ENCODE results near the gene ADAMTSL3.
"Not testable (repeated sequence)": the region's sequence is repeated elsewhere in the genome, so short reads cannot be mapped to it uniquely, and the experiment has no call there.

ADAMTSL3 gene

DNA sequence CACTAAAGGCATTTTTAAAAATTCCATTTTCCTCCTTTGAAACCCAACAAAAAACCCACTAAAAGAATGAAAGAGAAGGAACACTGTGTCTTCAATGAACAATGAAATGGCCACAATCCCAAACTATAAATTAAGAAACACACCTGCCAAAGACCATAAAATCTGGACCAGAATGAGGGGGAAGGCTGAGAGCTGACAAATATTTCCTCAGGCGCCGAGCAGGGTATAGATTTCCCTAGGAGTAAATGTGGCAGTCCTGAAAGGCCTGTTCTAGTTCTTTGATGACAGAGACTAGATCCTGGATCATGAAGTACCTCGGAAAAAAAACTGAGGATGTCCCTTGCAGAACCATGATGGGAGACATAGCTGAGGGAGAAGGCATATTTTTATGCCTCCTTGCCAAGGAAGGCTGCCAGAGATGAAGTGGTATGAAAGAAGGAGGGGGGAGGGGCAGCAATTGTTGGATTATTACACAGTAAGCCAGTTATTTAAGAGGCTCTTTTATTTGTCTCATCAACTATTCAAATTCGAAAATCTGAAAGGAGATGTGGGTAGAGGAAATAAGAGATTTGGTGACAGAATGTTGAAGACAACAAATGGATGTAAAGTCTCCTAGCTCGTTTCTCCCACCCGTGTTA lies 306.4 kb downstream of the ADAMTSL3 start:
- DNase-seq (ENCODE audit: low read depth in 3 of 3, low spot score in 1 of 3), result no peak

DNA sequence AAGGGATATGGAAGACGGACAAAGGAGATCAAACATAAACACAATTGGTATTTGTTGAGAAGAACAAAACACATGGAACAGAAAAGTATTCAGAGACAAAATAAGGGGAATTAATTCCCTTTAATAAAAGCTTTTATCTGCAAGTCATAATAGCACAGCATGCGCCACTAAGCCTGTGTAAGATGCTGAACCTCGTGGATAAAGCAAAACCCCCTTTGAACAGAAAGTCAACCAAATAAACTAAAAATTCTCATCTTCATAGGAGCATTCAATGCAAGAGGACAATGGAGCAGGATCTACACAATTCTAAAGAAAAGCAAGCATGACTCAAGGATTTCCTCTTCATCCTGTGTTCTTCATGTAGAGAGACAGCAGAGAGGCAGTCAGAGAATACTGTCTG lies 307.4 kb downstream of the ADAMTSL3 start:
- DNase-seq (ENCODE audit: low read depth in 3 of 3, low spot score in 1 of 3), result no peak

DNA sequence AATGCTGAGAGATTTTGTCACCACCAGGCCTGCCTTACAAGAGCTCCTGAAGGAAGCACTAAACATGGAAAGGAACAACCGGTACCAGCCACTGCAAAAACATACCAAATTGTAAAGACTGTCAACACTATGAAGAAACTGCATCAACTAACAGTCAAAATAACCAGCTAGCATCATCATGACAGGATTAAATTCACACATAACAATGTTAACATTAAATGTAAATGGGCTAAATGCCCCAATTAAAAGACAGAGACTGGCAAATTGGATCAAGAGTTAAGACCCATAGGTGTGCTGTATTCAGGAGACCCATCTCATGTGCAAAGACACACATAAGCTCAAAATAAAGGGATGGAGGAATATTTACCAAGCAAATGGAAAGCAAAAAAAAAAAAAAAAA lies 311.0 kb downstream of the ADAMTSL3 start:
- not testable (repeated sequence) for DNase-seq (ENCODE audit: low read depth in 3 of 3, low spot score in 1 of 3)

DNA sequence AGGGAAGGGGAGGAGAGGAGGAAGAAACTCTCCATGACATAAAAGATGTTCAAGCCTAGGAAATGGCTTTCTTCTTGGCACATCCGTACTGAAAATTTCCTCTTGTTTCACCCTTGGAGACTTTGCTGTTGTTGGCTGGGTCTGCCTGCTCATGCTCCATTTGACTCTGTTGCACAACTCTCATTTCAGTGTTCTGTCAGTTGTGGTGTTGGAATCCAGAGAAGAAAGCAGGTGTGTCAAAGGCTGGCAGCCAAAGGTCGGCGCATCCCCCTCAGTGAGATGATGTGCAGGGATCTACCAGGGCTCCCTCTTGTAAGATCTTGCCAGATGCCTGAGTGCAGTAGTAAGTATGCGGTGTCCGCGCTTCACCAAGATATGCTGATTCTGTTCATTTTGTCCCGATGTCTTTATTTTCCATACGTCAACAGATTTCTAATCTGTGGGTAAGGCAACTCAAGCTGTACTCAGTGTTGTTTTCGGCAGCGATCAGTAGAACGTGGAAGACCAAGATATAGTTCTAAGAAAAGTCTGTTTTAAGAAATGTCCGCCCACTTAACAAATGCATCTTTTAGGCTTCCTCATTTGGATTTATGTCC lies 316.5 kb downstream of the ADAMTSL3 start:
- no peak for DNase-seq (ENCODE audit: low read depth in 3 of 3, low spot score in 1 of 3)

GRCh38 chr15:83971992-83972391 lies 318.1 kb downstream of the ADAMTSL3 start:
- no peak for DNase-seq (ENCODE audit: low read depth in 3 of 3, low spot score in 1 of 3)

- DNase-seq (ENCODE audit: low read depth in 3 of 3, low spot score in 1 of 3), result no peak
These were observed 319.9 kb downstream of the ADAMTSL3 start for GRCh38 chr15:83973816-83974215.

DNA sequence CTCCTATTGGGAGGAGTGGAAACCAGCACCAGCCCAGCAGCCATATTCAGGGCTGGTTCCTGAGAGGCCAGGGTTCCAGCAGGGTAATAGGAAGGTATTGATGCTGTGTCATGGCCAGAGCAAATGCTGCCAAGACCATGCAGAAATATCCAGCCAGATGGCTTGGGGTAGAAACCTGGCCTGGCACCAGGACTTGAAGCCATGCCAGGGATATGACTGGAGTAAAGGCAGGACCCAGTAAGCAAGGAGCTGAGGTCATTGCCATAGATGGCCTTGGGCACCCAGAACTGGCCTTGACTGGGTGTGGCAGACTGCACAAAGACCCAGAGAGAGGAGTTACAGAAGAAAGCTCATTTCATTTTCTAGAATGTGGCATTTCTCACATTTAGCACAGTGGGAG lies 324.1 kb downstream of the ADAMTSL3 start:
- DNase-seq (ENCODE audit: low read depth in 3 of 3, low spot score in 1 of 3), result no peak

- DNase-seq (ENCODE audit: low read depth in 3 of 3, low spot score in 1 of 3), result no peak
These were observed 324.7 kb downstream of the ADAMTSL3 start for GRCh38 chr15:83978588-83978987.

DNA sequence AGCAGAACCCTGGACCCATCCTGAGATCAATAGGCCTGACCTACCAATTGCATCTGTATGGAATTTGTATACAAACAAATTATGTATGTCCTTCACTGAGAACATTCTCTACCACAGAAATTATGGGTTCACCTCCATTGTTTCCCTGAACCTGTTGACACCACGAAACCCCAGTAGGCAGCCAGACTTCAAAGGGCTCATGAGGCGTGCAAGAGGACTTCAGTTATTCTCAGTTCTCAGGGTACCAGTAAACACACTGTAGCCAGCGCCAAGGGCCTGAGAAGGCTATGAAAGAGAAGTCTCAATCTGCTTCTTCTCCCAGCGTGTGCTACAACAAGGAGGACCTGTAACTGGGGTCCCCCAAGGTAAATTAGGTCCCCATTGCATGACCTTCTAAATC lies 326.7 kb downstream of the ADAMTSL3 start:
- no peak for DNase-seq (ENCODE audit: low read depth in 3 of 3, low spot score in 1 of 3)

DNA sequence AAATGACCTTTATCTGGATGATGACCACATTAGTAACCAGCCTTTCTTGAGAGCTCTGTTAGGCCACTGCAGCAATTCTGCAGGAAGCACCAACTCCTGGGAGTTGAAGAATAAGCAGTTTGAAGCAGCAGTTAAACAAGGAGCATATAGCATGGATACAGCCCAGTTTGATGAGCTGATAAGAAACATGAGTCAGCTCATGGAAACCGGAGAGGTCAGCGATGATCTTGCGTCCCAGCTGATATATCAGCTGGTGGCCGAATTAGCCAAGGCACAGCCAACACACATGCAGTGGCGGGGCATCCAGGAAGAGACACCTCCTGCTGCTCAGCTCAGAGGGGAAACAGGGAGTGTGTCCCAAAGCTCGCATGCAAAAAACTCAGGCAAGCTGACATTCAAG lies 328.8 kb downstream of the ADAMTSL3 start:
- DNase-seq (ENCODE audit: low read depth in 3 of 3, low spot score in 1 of 3), result no peak

GRCh38 chr15:83983634-83984458 lies 329.9 kb downstream of the ADAMTSL3 start:
- DNase-seq (ENCODE audit: low read depth in 3 of 3, low spot score in 1 of 3), result no peak

DNA sequence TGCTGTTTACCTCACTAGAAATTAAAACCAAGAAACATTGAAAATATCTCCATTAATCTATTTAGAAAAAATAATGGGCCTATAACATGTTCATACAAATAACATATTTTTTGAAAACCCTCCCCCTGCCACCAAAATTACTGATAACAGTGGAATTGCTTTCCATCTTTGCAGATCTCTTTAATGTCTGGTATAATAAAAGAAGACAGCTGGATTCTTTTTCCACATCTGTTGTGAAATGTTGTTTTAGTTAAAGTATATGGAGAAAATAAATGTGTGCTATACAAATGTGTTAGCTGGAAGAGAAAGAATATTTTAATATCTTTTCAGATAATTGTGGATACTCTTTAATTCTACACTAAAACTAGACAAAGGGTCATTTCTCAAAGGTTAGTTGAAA lies 330.7 kb downstream of the ADAMTSL3 start:
- no peak for DNase-seq (ENCODE audit: low read depth in 3 of 3, low spot score in 1 of 3)

DNA sequence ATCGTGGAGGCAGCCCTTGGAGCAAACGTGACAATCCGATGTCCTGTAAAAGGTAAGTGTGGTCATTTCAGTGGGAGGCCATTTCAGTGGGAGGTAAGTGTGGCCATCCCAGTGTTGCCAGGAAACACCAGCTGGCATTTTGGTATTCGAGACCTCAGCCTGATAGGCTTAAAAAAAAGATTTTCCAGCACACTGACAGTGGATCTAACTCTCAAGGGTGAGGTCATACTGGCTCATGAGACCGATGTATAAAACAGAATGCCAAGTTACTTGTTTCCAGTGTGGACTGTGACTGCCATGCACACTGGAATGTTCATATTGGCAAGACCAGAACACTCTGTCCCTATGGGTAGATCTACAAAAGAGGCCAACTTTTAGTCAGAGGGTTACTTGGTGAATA lies 337.2 kb downstream of the ADAMTSL3 start:
- no peak for DNase-seq (ENCODE audit: low read depth in 3 of 3, low spot score in 1 of 3)

DNA sequence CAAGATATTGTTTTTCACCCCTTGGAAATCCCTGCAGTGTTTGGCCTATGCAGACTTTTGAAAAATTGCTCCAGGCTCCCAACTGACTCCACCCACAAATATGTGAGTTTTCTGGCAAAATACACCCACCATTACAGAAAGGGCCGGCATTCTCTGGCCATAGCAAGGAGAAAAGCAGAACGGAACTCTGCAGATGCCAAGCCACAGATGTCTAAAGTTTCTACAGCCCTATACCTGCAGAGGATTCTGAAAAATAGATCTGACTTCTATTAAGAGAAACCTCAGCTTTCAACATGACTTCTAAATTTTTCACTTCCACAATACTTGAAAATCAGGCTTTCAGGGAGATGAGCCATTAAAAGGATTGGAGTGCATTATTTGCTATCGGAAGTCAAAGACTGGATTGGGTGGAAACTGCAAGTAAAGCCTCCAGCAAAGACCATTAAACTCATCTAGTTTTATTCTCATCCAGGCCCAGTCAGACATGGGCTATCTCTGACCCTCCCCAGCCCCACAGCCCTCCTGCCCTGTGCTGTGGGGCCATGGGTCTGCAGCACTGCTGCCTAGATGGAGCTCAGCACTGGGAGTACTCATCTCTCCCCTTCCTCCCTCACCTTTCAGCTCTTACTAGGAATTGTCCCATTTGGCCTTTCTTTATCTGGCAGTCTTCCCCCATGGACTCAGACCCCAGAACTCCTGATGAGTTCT lies 338.6 kb downstream of the ADAMTSL3 start:
- no peak for DNase-seq (ENCODE audit: low read depth in 3 of 3, low spot score in 1 of 3)

DNA sequence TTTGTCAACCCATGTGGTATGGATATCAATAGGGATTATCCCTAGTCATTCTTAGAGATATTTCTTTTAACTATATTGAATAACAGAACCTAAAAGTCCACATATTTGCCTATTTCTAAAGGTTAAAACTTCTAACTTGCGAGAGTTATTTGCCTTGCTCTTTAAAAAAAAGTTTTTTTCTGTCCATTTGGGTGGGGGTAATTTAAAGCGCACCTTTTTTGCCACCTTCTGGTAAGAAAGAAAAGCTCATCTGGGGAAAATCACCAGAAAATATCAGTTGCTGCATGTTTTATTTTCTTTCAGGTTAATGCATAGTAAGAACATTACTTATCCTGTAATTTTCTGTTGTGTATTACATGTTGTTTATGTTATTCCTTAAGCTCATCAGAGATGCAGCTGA lies 339.7 kb downstream of the ADAMTSL3 start:
- no peak for DNase-seq (ENCODE audit: low read depth in 3 of 3, low spot score in 1 of 3)

GRCh38 chr15:83998486-83998885 lies 344.6 kb downstream of the ADAMTSL3 start:
- DNase-seq (ENCODE audit: low read depth in 3 of 3, low spot score in 1 of 3), result no peak

- no peak for DNase-seq (ENCODE audit: low read depth in 3 of 3, low spot score in 1 of 3)
These were observed 345.6 kb downstream of the ADAMTSL3 start for GRCh38 chr15:83999396-84000135.

DNA sequence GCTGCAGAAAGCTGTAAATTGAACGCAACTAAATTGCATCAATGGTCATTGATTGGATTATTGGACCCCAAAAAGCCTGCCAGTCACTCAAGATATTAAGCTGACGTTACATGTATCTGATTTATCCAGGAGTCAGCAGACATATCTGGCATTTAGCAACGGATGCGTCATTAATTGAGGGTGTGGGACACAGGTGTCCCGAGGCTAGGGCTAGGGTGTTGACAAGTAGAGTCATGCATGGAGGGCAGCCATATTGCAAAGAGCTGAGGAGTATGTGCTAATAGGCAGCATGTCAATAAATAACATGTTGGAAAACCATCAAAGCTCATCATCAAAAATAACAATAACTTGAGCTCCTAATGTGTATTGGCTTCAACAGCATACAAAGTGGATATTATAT lies 347.1 kb downstream of the ADAMTSL3 start:
- no peak for DNase-seq (ENCODE audit: low read depth in 3 of 3, low spot score in 1 of 3)

- DNase-seq (ENCODE audit: low read depth in 3 of 3, low spot score in 1 of 3), result no peak
These were observed 347.7 kb downstream of the ADAMTSL3 start for GRCh38 chr15:84001655-84002054.

- no peak for DNase-seq (ENCODE audit: low read depth in 3 of 3, low spot score in 1 of 3)
These were observed 350.0 kb downstream of the ADAMTSL3 start for GRCh38 chr15:84003791-84004503.
